ENCODE data around the gene SUCNR1. TPM values are rescaled to one million over a fixed set of nuclear protein-coding genes. Genes with fewer than 3 reads are reported as not detected.
"Not testable (repeated sequence)": the region's sequence is repeated elsewhere in the genome, so short reads cannot be mapped to it uniquely, and the experiment has no call there.

Gene SUCNR1
- 0.03 TPM in 1 of 2 replicates, not detected in the other for total RNA-seq (2014; rRNA removed; shearing (Covaris generic))
- 0.05 and 0.10 TPM in 2 replicates for polyA plus RNA-seq (2015; cell fraction: cytosol; rRNA removed)
- polyA plus RNA-seq (2015; cell fraction: nucleus; rRNA removed) = 0.17 TPM in 1 of 2 replicates, not detected in the other

- no peak for DNase-seq (ENCODE audit: low read depth, low spot score)
- in situ Hi-C loops (cut with HindIII; ENCODE audit: low pct_unique_long_range_greater_than_20kb, low sequenced_read_pairs) = no loop called here
These were observed at the start of gene SUCNR1 for GRCh38 chr3:151873398-151873797. TSS of gene SUCNR1 (plus strand) at chr3:151873643. CDS start at chr3:151879893, 6,250 bp downstream.

- in situ Hi-C loops (cut with HindIII; ENCODE audit: low pct_unique_long_range_greater_than_20kb, low sequenced_read_pairs) = no loop called here
These were observed 45.6 kb upstream of the SUCNR1 start for GRCh38 chr3:151827816-151828215.

GRCh38 chr3:151835751-151836525 is 37.5 kb upstream of the SUCNR1 start:
- DNase-seq (ENCODE audit: low read depth, low spot score) = peak; percentile 22
- in situ Hi-C loops (cut with HindIII; ENCODE audit: low pct_unique_long_range_greater_than_20kb, low sequenced_read_pairs) = no loop called here

More at GRCh38 chr3:151827816-151828215, 45.6 kb upstream of the SUCNR1 start:
- no peak for DNase-seq (ENCODE audit: low read depth, low spot score)

- DNase-seq (ENCODE audit: low read depth, low spot score) = peak; percentile 69
- in situ Hi-C loops (cut with HindIII; ENCODE audit: low pct_unique_long_range_greater_than_20kb, low sequenced_read_pairs) = no loop called here
These were observed 36.4 kb upstream of the SUCNR1 start for GRCh38 chr3:151837057-151837456.

- peak; percentile 85 for DNase-seq (ENCODE audit: low read depth, low spot score)
- in situ Hi-C loops (cut with HindIII; ENCODE audit: low pct_unique_long_range_greater_than_20kb, low sequenced_read_pairs) = no loop called here
These were observed 34.7 kb upstream of the SUCNR1 start for GRCh38 chr3:151838574-151839312.

- in situ Hi-C loops (cut with HindIII; ENCODE audit: low pct_unique_long_range_greater_than_20kb, low sequenced_read_pairs) = no loop called here
- no peak for DNase-seq (ENCODE audit: low read depth, low spot score)
These were observed 34.2 kb upstream of the SUCNR1 start for GRCh38 chr3:151839313-151839631.

- no peak for DNase-seq (ENCODE audit: low read depth, low spot score)
These were observed 31.6 kb upstream of the SUCNR1 start for GRCh38 chr3:151841801-151842200.

GRCh38 chr3:151843275-151843674 is 30.2 kb upstream of the SUCNR1 start:
- DNase-seq (ENCODE audit: low read depth, low spot score) = no peak
- in situ Hi-C loops (cut with HindIII; ENCODE audit: low pct_unique_long_range_greater_than_20kb, low sequenced_read_pairs) = no loop called here

More at GRCh38 chr3:151841801-151842200, 31.6 kb upstream of the SUCNR1 start:
- in situ Hi-C loops (cut with HindIII; ENCODE audit: low pct_unique_long_range_greater_than_20kb, low sequenced_read_pairs) = no loop called here

GRCh38 chr3:151845306-151845905 is 28.0 kb upstream of the SUCNR1 start:
- in situ Hi-C loops (cut with HindIII; ENCODE audit: low pct_unique_long_range_greater_than_20kb, low sequenced_read_pairs) = no loop called here

GRCh38 chr3:151850065-151850464 is 23.4 kb upstream of the SUCNR1 start:
- in situ Hi-C loops (cut with HindIII; ENCODE audit: low pct_unique_long_range_greater_than_20kb, low sequenced_read_pairs); DNase-seq (ENCODE audit: low read depth, low spot score): not testable (repeated sequence)

More at GRCh38 chr3:151845306-151845905, 28.0 kb upstream of the SUCNR1 start:
- DNase-seq (ENCODE audit: low read depth, low spot score) = no peak

GRCh38 chr3:151852074-151852811 is 21.2 kb upstream of the SUCNR1 start:
- DNase-seq (ENCODE audit: low read depth, low spot score) = no peak
- in situ Hi-C loops (cut with HindIII; ENCODE audit: low pct_unique_long_range_greater_than_20kb, low sequenced_read_pairs) = no loop called here

- DNase-seq (ENCODE audit: low read depth, low spot score) = no peak
- in situ Hi-C loops (cut with HindIII; ENCODE audit: low pct_unique_long_range_greater_than_20kb, low sequenced_read_pairs) = no loop called here
These were observed 17.3 kb upstream of the SUCNR1 start for GRCh38 chr3:151856118-151856517.

- no peak for DNase-seq (ENCODE audit: low read depth, low spot score)
- in situ Hi-C loops (cut with HindIII; ENCODE audit: low pct_unique_long_range_greater_than_20kb, low sequenced_read_pairs) = no loop called here
These were observed 16.8 kb upstream of the SUCNR1 start for GRCh38 chr3:151856641-151857040.

GRCh38 chr3:151859233-151859673 is 14.2 kb upstream of the SUCNR1 start:
- in situ Hi-C loops (cut with HindIII; ENCODE audit: low pct_unique_long_range_greater_than_20kb, low sequenced_read_pairs) = no loop called here
- DNase-seq (ENCODE audit: low read depth, low spot score) = no peak

GRCh38 chr3:151859905-151860304 is 13.5 kb upstream of the SUCNR1 start:
- in situ Hi-C loops (cut with HindIII; ENCODE audit: low pct_unique_long_range_greater_than_20kb, low sequenced_read_pairs) = no loop called here
- no peak for DNase-seq (ENCODE audit: low read depth, low spot score)

- in situ Hi-C loops (cut with HindIII; ENCODE audit: low pct_unique_long_range_greater_than_20kb, low sequenced_read_pairs) = no loop called here
- DNase-seq (ENCODE audit: low read depth, low spot score) = no peak
These were observed 9.8 kb upstream of the SUCNR1 start for GRCh38 chr3:151863611-151864010.

GRCh38 chr3:151864423-151865101 is 8.9 kb upstream of the SUCNR1 start:
- in situ Hi-C loops (cut with HindIII; ENCODE audit: low pct_unique_long_range_greater_than_20kb, low sequenced_read_pairs) = no loop called here
- no peak for DNase-seq (ENCODE audit: low read depth, low spot score)

Measured in SK-MEL-5 (cell line).